ENCODE results near the gene NRP2. TPM values are rescaled to one million over a fixed set of nuclear protein-coding genes. Genes with fewer than 3 reads are reported as not detected.

The NRP2 gene, protein sequence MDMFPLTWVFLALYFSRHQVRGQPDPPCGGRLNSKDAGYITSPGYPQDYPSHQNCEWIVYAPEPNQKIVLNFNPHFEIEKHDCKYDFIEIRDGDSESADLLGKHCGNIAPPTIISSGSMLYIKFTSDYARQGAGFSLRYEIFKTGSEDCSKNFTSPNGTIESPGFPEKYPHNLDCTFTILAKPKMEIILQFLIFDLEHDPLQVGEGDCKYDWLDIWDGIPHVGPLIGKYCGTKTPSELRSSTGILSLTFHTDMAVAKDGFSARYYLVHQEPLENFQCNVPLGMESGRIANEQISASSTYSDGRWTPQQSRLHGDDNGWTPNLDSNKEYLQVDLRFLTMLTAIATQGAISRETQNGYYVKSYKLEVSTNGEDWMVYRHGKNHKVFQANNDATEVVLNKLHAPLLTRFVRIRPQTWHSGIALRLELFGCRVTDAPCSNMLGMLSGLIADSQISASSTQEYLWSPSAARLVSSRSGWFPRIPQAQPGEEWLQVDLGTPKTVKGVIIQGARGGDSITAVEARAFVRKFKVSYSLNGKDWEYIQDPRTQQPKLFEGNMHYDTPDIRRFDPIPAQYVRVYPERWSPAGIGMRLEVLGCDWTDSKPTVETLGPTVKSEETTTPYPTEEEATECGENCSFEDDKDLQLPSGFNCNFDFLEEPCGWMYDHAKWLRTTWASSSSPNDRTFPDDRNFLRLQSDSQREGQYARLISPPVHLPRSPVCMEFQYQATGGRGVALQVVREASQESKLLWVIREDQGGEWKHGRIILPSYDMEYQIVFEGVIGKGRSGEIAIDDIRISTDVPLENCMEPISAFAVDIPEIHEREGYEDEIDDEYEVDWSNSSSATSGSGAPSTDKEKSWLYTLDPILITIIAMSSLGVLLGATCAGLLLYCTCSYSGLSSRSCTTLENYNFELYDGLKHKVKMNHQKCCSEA
- 60.0 and 69.1 TPM in 2 replicates for total RNA-seq (2014; rRNA removed; shearing (Covaris generic); ENCODE audit: low replicate concordance)

DNA sequence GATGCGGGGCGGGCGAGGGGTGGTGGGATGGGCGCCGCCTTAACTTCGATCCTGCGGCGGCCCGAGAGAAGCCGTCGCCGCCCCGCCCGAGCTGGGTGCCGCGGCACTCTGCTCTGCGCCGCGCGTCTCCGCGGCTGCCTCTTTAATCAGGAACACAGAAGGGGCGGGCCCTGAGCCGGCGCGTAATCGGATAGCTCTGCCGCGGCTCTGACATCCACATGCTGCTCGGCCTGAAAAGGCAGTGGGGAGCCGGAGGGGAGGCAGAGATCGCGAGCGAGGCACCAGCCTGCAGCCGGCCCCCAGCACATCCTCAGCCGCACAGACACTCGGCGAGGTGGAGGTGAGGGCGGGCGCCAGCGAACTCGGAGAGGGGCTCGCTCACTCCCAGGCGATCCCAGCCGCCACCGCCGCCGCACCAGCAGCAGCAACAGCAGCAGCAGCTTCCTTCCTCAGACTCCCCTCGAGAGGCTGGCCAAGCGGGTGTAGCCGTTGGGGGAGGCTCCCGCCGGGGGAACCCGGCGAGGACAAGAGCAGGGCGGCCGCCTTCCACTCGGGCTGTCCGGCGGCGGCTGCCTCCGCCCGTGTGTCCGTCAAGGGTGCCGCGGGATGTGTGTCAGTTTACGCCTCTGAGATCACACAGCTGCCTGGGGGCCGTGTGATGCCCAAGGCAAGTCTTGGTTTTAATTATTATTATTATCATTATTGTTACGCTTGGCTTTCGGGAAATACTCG is at the start of gene NRP2:
TSS of gene NRP2 (plus strand) at position 263 of the 732 bp plus-strand sequence. CDS start 790 bp downstream, outside the sequence.
- peak; percentile 86 for DNase-seq (ENCODE audit: low read depth)
- in situ Hi-C loops (cut with HindIII; ENCODE audit: low pct_unique_long_range_greater_than_20kb, low sequenced_read_pairs) = no loop called here

DNA sequence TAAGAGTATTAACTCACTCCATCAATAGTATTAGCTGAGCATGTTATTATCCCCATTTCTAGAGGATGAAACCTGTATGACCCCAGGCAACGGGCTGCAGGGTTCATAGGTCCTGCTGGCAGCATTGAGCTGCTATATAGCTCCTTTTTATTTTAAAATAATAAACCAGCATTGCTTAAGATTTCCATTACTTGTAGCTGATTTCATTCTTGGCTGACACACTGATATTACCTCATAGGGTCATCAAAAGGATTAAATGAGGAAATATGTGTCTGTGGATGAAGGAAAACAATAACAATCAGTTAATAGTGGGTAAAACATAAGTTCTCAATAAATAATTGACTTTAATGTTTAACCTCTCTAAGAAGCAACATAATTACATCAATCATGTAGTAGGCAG is 48.3 kb upstream of the NRP2 start:
- DNase-seq (ENCODE audit: low read depth) = no peak
- in situ Hi-C loops (cut with HindIII; ENCODE audit: low pct_unique_long_range_greater_than_20kb, low sequenced_read_pairs) = no loop called here

DNA sequence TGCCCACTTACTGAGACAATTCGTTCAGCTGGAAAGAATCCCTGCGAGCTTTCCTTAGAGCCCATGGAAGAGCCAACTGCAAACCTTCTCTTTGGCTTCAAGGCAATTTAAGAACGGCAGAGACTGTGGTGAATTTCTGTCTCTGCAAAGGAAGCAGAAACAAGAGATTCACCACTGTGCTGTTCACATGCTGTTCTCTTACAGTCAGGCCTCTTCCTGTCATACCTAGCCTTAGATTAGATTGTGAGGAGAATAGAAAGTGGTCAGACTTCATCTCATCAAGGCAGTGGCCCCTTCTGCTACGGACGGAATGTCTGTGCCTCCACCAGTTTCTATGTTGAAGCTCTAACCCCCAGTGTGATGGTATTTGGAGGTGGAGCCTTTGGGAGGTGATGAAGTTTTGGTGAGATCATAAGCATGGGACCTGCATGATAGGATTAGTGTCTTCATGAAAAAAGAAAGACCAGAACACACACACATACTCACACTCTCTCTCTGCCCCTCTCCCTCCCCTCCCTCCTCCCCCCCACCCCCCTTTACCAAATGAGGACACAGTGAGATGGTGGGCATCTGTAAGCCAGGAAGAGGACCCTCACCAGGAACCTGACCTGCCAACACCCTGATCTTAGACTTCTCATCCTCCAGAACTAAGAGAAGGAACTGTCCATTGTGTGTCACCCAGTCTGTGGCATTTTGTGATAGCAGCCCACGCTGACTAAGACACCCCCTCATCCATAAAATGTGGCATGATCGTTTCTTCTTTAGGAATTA is 45.6 kb upstream of the NRP2 start:
- in situ Hi-C loops (cut with HindIII; ENCODE audit: low pct_unique_long_range_greater_than_20kb, low sequenced_read_pairs) = no loop called here
- DNase-seq (ENCODE audit: low read depth) = no peak

DNA sequence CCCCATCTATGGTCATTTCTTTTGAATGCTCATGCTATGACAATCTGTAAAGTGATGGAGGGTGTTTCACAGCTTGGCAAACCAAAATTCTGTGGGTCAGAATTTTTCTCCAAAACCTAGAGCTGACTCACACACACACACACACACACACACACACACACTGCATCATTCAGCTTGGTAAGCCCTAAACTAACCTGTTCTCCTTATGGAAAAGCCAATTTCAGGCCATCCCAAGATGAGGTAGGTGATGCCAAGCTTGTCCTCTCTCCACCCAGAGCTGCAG is 45.0 kb upstream of the NRP2 start:
- no peak for DNase-seq (ENCODE audit: low read depth)
- in situ Hi-C loops (cut with HindIII; ENCODE audit: low pct_unique_long_range_greater_than_20kb, low sequenced_read_pairs) = no loop called here

DNA sequence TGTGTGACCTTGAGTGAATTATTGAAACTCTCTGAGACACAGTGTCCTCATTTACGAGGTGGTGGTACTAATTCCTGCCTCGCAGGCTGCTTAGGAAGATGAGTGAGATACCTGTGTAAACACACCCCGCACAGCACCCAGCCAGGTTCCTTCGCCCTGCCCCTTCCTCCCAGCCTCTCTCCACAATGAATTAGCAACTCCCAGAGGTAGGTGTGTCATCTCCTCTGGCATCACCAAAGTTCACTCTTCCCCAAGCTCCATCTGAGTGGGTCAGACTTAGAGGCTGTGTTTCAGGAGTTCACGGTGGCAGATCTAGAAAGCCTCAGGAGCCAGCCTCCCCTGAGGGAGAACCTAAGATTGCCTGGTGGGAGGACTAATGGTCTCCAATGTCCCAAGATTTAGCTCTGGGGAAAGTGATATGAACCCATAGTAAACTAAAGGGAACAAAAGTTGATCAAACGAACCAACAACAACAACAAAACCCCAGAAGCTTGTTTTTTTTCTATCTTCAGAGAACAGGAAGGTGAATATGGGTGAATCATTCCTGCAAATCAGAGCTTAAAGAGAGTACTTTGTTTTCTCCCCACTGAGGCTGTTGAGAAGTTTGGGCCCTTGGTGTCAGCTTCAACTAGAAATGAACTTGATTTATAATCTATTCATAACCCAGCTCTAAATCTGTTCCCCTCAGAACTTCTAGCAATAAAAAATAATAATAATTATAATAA is 44.4 kb upstream of the NRP2 start:
- no peak for DNase-seq (ENCODE audit: low read depth)
- in situ Hi-C loops (cut with HindIII; ENCODE audit: low pct_unique_long_range_greater_than_20kb, low sequenced_read_pairs) = no loop called here

DNA sequence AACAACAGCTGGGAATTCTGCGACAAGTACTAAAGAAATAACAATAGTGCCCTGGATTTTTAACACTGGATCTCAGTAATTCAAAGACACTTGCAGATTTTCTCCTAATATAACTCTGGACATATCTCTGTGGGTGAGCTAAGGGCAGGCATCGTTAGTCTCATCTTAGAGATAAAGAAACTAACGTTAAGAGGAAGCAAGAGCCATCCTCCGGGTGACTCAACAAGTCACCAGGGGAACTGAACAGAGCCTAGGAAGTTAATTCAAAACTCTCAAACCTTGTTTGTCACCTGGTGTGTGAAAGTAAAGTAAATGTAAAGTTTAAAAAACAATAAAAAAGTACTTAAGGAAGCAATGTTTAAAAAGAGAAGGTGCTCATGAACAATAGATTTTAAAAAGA is 41.6 kb upstream of the NRP2 start:
- DNase-seq (ENCODE audit: low read depth) = no peak
- in situ Hi-C loops (cut with HindIII; ENCODE audit: low pct_unique_long_range_greater_than_20kb, low sequenced_read_pairs) = no loop called here

DNA sequence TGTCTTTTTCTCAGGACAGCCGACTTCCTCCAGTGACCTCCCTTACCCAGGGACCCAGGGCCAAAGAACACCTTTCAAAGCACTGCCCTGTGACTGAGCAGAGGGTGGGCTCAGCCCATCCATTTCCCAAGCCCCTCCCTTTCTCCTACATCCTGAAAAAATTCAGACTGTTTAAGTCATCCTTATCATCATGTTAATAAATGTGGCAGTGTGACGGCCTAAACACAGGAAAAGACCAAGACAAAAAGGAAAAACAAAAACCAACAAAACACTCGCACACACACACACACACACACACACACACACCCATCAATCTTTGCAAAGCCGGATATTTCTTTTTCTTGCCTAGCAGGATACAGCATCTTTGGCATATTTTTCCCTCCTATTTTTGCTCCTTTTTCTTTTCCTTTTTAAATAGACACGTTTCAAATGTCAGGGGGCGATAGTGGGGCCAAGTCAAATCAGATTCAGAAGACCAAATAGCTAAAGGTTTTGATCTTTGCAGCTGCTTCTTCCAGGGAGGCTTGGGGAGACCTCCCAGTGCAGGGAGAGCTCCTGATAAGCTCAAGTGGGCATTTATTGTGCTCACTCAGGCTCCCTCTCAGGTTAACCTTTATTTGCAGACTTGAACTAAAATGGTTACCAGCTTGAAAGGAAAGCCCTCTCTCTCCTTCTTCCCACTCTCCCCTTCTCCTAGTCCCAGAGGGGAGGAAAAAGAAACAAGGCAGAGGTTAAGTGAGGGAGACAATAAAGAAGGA is 39.5 kb upstream of the NRP2 start:
- DNase-seq (ENCODE audit: low read depth) = no peak
- in situ Hi-C loops (cut with HindIII; ENCODE audit: low pct_unique_long_range_greater_than_20kb, low sequenced_read_pairs) = no loop called here

DNA sequence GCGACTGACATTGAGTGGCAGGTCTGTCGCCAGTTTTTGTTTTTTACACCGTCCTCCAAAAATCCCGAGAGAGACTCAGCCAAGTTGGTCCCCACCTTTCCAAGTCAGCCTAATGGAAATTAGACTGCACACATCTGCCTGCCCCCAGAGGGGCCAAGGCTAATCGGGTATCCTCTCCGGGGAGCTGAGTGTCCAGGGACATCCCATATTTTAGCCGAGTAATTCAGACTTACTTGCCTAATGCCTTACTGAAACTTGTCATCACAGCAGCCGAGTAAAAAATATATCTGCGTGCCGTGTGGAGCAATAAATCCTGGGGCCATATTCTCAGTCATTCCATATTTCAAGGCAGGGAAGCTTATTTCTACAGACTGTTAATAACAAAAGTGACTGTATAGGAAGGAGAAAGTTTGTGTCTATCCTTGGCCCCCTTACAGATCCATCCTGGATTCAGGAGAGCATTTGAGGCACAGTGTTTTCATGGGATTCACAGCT is 38.9 kb upstream of the NRP2 start:
- in situ Hi-C loops (cut with HindIII; ENCODE audit: low pct_unique_long_range_greater_than_20kb, low sequenced_read_pairs) = no loop called here
- DNase-seq (ENCODE audit: low read depth) = no peak

DNA sequence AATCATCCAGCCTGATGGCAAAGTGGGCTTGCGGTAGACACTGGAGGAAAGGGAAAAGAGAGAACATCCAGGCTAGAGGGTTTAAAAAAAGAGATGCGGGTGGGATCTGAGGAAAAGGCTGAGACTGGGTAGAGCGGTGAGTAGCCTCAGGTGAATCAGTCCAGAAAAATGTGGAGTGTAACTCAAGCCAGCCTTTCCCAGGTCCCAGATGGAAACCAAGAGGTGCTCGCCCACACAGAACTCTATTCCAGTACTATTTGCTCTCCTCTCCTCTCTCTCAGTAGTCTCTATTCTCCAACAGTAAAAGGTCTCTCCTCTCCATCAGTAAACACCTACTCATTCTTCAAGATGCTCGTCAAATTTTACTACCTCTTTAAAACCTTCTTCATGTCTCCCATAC is 38.3 kb upstream of the NRP2 start:
- DNase-seq (ENCODE audit: low read depth) = no peak
- in situ Hi-C loops (cut with HindIII; ENCODE audit: low pct_unique_long_range_greater_than_20kb, low sequenced_read_pairs) = no loop called here

DNA sequence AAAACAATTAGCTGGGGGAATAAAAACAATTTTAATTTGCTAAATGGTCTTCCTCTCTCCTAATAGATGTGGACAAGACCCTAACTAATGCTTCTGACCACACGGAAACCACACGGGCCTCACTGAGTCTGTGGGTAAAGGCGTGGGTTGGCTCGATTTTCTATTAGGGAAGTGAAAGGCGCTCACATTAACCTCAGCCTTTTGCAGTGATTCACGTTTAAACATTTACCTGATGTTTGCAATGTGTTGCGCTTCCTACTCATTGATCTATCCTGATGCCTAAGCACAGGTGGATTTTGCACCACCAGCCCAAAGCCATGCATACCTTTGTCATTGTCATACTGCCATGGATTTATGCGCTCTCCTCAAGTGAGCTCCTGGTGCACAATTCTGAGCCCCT is 35.6 kb upstream of the NRP2 start:
- DNase-seq (ENCODE audit: low read depth) = no peak
- in situ Hi-C loops (cut with HindIII; ENCODE audit: low pct_unique_long_range_greater_than_20kb, low sequenced_read_pairs) = no loop called here

DNA sequence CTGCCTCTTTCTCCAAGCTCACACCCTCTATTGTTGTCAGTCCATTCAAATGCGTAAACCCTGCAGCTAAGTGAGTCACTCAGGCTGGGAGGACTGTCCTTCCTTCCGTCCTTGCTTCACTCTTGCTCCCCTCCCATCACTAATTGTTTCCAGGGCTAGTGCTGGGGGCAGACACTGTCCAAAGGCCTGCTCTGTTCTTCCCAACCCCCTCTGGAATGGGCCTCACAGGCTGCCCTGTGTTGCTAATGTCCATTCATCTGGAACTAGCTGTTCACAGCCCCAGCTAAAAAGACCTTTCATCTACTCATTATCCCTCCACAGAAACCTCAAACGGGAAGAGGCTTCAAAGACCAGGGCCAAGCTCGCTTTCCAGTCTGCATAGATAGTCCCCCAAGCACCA is 31.9 kb upstream of the NRP2 start:
- in situ Hi-C loops (cut with HindIII; ENCODE audit: low pct_unique_long_range_greater_than_20kb, low sequenced_read_pairs) = no loop called here
- DNase-seq (ENCODE audit: low read depth) = peak; percentile 64

DNA sequence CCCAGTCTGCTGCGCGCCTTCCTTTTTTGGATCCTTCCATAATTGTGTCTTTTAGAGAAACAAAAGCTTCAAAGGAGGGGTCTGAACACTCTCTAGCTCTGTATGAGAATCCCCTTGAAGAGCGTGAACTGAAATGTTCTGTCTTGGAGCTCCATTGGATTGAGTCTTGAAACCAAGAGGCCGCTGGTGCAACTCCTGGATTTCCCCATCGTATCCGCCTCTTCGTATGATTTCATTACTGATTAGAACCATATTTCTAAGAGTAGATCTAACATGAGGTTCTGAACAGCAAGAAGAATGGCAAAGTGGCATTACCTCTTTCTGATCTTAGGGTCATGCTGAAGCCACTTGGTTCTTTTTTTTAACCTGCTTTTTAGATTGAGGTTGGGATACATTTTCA is 31.4 kb upstream of the NRP2 start:
- in situ Hi-C loops (cut with HindIII; ENCODE audit: low pct_unique_long_range_greater_than_20kb, low sequenced_read_pairs) = no loop called here
- no peak for DNase-seq (ENCODE audit: low read depth)

DNA sequence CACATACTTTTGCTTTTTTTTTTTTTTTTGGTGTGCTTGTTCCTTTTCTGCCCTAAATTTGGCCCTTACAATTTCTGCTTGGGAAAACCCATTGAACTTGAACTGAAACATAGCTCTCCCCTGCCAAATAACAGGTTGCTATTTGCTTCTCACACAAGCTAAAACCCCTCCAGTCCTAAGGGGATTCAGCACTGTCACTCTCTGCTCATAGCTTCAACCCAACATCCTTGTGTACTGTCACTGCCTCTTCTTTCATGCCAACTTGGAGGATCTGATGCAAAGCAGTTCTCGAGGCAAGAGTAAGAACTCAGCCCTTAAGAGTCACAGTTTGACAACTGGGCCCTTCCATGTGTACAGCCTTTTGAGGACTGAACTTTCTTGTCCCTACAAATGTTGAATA is 30.6 kb upstream of the NRP2 start:
- in situ Hi-C loops (cut with HindIII; ENCODE audit: low pct_unique_long_range_greater_than_20kb, low sequenced_read_pairs) = no loop called here
- no peak for DNase-seq (ENCODE audit: low read depth)

DNA sequence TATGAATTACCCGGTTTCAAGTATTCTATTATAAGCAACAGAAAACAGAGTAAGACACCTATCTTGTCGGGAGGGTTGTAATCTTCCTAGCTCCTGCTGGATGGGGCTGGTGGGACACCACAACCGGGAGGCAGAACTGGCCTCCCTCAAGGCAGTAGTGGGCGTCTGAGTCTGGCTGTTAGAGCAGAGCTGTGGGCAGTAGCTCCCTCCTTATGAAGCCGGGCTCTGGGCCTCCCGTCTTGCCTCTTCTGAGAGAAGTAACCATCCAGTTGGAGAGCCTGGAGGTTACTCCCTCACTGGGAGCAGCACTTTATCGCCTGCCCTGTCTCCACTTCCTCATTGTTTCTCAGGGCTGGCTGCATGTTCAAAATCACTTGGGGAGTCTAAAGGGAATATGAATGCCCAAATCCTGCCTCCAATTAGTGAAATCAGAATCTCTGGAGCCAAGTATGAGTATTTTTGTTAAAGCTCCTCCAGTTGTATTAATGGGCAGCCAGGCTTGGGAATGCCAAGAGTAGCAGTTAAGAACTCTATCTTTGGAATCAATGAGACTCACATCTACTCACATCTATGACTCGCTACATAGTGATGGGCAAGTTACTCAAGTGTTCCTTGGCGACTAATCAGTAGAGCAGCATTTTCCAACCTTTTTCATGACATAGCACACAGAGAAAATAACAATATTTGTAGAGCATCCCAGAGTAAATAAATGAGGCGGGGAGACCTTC is 27.3 kb upstream of the NRP2 start:
- in situ Hi-C loops (cut with HindIII; ENCODE audit: low pct_unique_long_range_greater_than_20kb, low sequenced_read_pairs) = no loop called here
- DNase-seq (ENCODE audit: low read depth) = peak; percentile 30

DNA sequence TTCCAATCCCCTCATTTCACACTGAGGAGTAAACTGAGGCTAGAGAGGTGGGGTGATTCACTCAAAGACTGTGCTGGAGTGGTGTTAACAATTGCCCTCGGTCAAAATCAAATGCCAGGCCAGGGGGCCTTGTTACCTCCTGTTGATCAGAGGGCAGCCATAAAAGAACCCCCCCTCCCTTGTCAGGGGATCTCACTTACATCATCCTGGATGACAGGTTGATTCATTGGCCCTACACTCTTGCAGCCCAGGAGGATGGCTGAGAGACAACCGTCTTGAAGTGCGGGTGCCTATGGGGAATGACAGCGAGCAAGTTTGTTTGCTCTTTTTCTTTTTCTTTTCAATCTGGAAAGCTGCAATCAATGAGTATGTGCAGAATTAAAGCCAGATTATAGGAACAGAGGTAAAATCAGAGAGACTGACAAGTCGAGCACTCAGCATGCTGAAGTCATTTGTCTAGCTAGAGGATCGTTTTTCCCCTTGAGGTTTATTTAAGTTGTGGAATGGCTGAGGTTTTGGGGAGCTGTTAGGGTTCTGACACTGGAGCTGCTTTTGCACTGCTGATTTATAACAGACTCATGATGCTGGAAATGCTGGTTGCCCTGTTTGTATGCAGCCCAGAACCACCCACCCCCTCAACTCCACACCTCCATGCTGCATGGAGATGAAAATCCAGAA is 26.4 kb upstream of the NRP2 start:
- in situ Hi-C loops (cut with HindIII; ENCODE audit: low pct_unique_long_range_greater_than_20kb, low sequenced_read_pairs) = no loop called here
- DNase-seq (ENCODE audit: low read depth) = no peak

DNA sequence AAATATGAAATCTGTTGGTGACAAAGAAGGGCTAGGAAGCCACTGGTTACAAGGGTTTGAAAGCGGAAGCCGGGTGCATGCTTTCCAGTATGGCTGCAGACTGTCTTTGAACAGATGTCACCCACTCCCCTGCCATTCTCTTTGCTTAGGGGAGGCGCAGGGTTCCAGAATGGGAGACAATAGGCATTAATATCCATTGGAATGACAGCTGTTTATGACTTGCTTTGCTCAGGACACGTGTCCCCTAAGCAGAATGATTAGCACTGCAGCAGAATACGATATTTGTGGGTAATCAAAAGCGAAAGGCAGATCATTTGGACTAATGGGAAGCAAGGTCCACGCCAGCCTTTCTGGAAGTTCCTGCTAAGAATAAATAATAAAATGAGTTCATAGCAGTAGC is 25.8 kb upstream of the NRP2 start:
- no peak for DNase-seq (ENCODE audit: low read depth)
- in situ Hi-C loops (cut with HindIII; ENCODE audit: low pct_unique_long_range_greater_than_20kb, low sequenced_read_pairs) = no loop called here
